ENCODE results near the gene LDLRAD1.

GRCh38 chr1:54064299-54064698 lies 46.3 kb upstream of the LDLRAD1 start:
- no peak for TF ChIP-seq TARDBP (IDR thresholded peaks at IDR 0.05)
- no peak for TF ChIP-seq NFRKB (IDR thresholded peaks at IDR 0.05)
- TF ChIP-seq SUZ12 (IDR thresholded peaks at IDR 0.05): no peak
